B cell (primary cell): Measurements from ENCODE around the gene ZNF689. TPM values are rescaled to one million over a fixed set of nuclear protein-coding genes. Genes with fewer than 3 reads are reported as not detected.
A peak's percentile ranks its signal among the peaks of the same experiment; 100 is the strongest.
"Not testable (repeated sequence)": the region's sequence is repeated elsewhere in the genome, so short reads cannot be mapped to it uniquely, and the experiment has no call there.

Source experiments
- ATAC-seq: fragments of 200-7000 bp; cut with Tn5 transposase; one replicate; pipeline ENCODE4 v1.10.0; 2021; ENCODE audit warnings: low read depth, mild to moderate bottlenecking, moderate number of reproducible peaks, moderate library complexity
- CTCF ChIA-PET: fragments of 350-600 bp; sonication (Branson Sonifier 250); formaldehyde crosslinking; loops from one replicate; lab custom pipeline; 2021; ENCODE audit warnings: antibody characterized with exemption, inconsistent platforms; lab: Charles Lee
- POLR2A ChIA-PET: fragments of 350-600 bp; sonication (Branson Sonifier 250); formaldehyde crosslinking; loops from one replicate; lab custom pipeline; 2021; ENCODE audit warnings: antibody characterized with exemption; lab: Charles Lee
- DNase-seq: peaks from one replicate; pipeline ENCODE4 v3.0.0; 2013
- H2AFZ ChIP-seq: 2 replicates; pipeline ENCODE4 v1.6.1; 2012; ENCODE audit warnings: mild to moderate bottlenecking, low read depth, low read length; ENCODE audit not compliant: insufficient read depth, poor library complexity, severe bottlenecking
- H3K27ac ChIP-seq, 2 donors: 1 replicate in 1 of 2; 2 replicates in 1 of 2; pipeline ENCODE4 v1.5.1; 2012 to 2013; ENCODE audit warnings: low read length in 2 of 2, mild to moderate bottlenecking in 2 of 2, moderate library complexity in 1 of 2
- H3K27me3 ChIP-seq, 4 experiments: fragments of 200-600 bp in 1 of 4; sonication (generic) in 1 of 4; replicated peaks in 1 of 4; 1 replicate in 2 of 4; 2 replicates in 2 of 4; pipeline versions ENCODE4 v1.6.1 to v1.7.0; 2013 to 2016; ENCODE audit warnings: low read length in 3 of 4, mild to moderate bottlenecking in 2 of 4, mixed read lengths in 1 of 4, moderate library complexity in 1 of 4; ENCODE audit not compliant: insufficient read depth in 4 of 4, control insufficient read depth in 3 of 4; ENCODE audit errors: control extremely low read depth in 1 of 4
- H3K36me3 ChIP-seq, 2 experiments: replicated peaks in 1 of 2; 1 replicate in 1 of 2; 2 replicates in 1 of 2; pipeline versions ENCODE4 v1.6.1 to v1.7.1; 2013; ENCODE audit warnings: low read length in 1 of 2; ENCODE audit not compliant: insufficient read depth in 2 of 2, control insufficient read depth in 1 of 2; ENCODE audit errors: control extremely low read depth in 1 of 2, extremely low read depth in 1 of 2
- H3K4me1 ChIP-seq, 2 donors: fragments of 200-600 bp in 1 of 2; sonication (generic) in 1 of 2; 1 replicate in 1 of 2; 2 replicates in 1 of 2; pipeline versions ENCODE4 v1.5.1 to v1.6.1; 2013 to 2017; ENCODE audit warnings: low read length in 2 of 2; ENCODE audit not compliant: control insufficient read depth in 2 of 2, insufficient read depth in 2 of 2
- H3K4me2 ChIP-seq: replicated peaks from 2 replicates; pipeline ENCODE3; 2012; ENCODE audit warnings: mild to moderate bottlenecking, low read depth, low read length; ENCODE audit not compliant: poor library complexity, severe bottlenecking
- H3K4me3 ChIP-seq, 5 experiments: fragments of 200-600 bp in 1 of 5; sonication (generic) in 1 of 5; 1 replicate in 3 of 5; 2 replicates in 2 of 5; pipeline versions ENCODE4 v1.5.1 to v1.7.0; 2011 to 2016; ENCODE audit warnings: low read length in 4 of 5, mild to moderate bottlenecking in 4 of 5, low read depth in 2 of 5, control low read depth in 1 of 5, moderate library complexity in 1 of 5; ENCODE audit not compliant: insufficient read depth in 1 of 5; ENCODE audit errors: control extremely low read depth in 1 of 5, extremely low read depth in 1 of 5
- H3K79me2 ChIP-seq: fragments of 200-600 bp; sonication (generic); one replicate; pipeline ENCODE4 v1.6.0; 2016; ENCODE audit warnings: low read length; ENCODE audit not compliant: control insufficient read depth, insufficient read depth
- H3K9ac ChIP-seq: fragments of 200-600 bp; sonication (generic); 2 replicates; pipeline ENCODE4 v1.6.1; 2017; ENCODE audit warnings: mild to moderate bottlenecking, low read length, moderate library complexity
- H3K9me3 ChIP-seq, 3 donors: one replicate each; pipeline versions ENCODE4 v1.6.1 to v1.7.1; 2013; ENCODE audit warnings: low read length in 2 of 3; ENCODE audit not compliant: control insufficient read depth in 2 of 3, insufficient read depth in 1 of 3; ENCODE audit errors: control extremely low read depth in 1 of 3
- H4K20me1 ChIP-seq: 2 replicates; pipeline ENCODE4 v1.6.0; 2012; ENCODE audit warnings: mild to moderate bottlenecking, low read length; ENCODE audit not compliant: insufficient read depth, control insufficient read depth, poor library complexity, severe bottlenecking
- H3K27ac Mint-ChIP-seq: one replicate; pipeline ENCODE4 v1.8.0; 2021; ENCODE audit warnings: mixed read lengths
- H3K27me3 Mint-ChIP-seq: one replicate; pipeline ENCODE4 v1.8.0; 2021; ENCODE audit warnings: mixed read lengths
- H3K4me1 Mint-ChIP-seq: one replicate; pipeline ENCODE4 v1.8.0; 2021; ENCODE audit warnings: mixed read lengths
- H3K4me3 Mint-ChIP-seq: one replicate; pipeline ENCODE4 v1.8.0; 2021; ENCODE audit warnings: mixed read lengths
- H3K9me3 Mint-ChIP-seq: one replicate; pipeline ENCODE4 v1.8.0; 2022; ENCODE audit warnings: mixed read lengths; ENCODE audit not compliant: insufficient read depth
- CTCF ChIP-seq: fragments of 200-600 bp; IDR thresholded peaks from one replicate; pipeline ENCODE4 v1.8.0; 2022; ENCODE audit warnings: antibody characterized with exemption, mild to moderate bottlenecking
- EZH2 ChIP-seq: IDR thresholded peaks from 2 replicates; pipeline ENCODE4 v1.6.1; 2012; ENCODE audit warnings: borderline replicate concordance, low read depth, mild to moderate bottlenecking, moderate library complexity, low read length; ENCODE audit not compliant: insufficient read depth, poor library complexity, severe bottlenecking
- WGBS: methylation state at CpG from one replicate; pipeline ENCODE4 v1.1.5; 2013; ENCODE audit warnings: missing lambda C conversion rate; ENCODE audit not compliant: insufficient coverage; 5-methylcytosine and 5-hydroxymethylcytosine counted together
- intact Hi-C: fragments of 100-400 bp; cut with micrococcal nuclease; formaldehyde crosslinking; loops from one replicate; pipeline ENCODE4 v1.10.0; 2022
- polyA plus RNA-seq: library from polyadenylated mRNA; depleted of rRNA; stranded (reverse); fragments of >200 nt; gene quantifications from 2 replicates; pipeline ENCODE4 v1.2.3, GENCODE V29; 2012
- total RNA-seq, 2 donors: library from RNA; stranded (reverse); fragments of 120-200 nt in 1 of 2; gene quantifications; 1 replicate in 1 of 2; 2 replicates in 1 of 2; pipeline versions ENCODE4 v1.2.3 to v1.2.4, GENCODE V29; 2013 to 2022

ZNF689 gene
- total and polyA plus RNA-seq, 2 donors (not counting 1 experiment from before 2014, with no cell fraction given) = 8.1 to 12.4 TPM

GRCh38 chr16:30641378-30641982, 31.3 kb upstream of the ZNF689 start:
- H3K27ac ChIP-seq = no peak overlapping the region
- H3K9me3 Mint-ChIP-seq = no peaks in the 10 kb centered on the region
- no peaks in the 10 kb centered on the region for H3K9me3 ChIP-seq
- no peaks in the 10 kb centered on the region for H3K36me3 ChIP-seq
- no peaks in the 10 kb centered on the region for H3K79me2 ChIP-seq
- H3K27me3 ChIP-seq = no peaks in the 10 kb centered on the region
- no peak for ATAC-seq
- no CpG with 5 or more reads among the region's 3 CpGs for WGBS
- no peaks in the 10 kb centered on the region for H3K4me1 Mint-ChIP-seq
- no peak overlapping the region for H3K9ac ChIP-seq
- no peaks in the 10 kb centered on the region for H4K20me1 ChIP-seq
- no peak overlapping the region for H3K4me2 ChIP-seq
- intact Hi-C loops = no loop called here
- DNase-seq = no peak
- H3K4me3 Mint-ChIP-seq = no peak overlapping the region
- H3K4me1 ChIP-seq = no peaks in the 10 kb centered on the region
- H3K27ac Mint-ChIP-seq = no peak overlapping the region
- H3K27me3 Mint-ChIP-seq = no peaks in the 10 kb centered on the region
- H2AFZ ChIP-seq = no peak overlapping the region
- no peak overlapping the region for H3K4me3 ChIP-seq
- CTCF ChIA-PET = interaction anchor here (2.7 kb wide), 1 partner anchor 13 kb away, joined by 16 read pairs; no protein-coding TSS in a partner anchor
- POLR2A ChIA-PET = interaction anchor here (0.6 to 0.8 kb wide), 3 partner anchors 9 to 268 kb away, joined by 3 read pairs; no protein-coding TSS in a partner anchor
- TF ChIP-seq CTCF (no peak), EZH2 (no peak)

- H3K27me3 ChIP-seq = no peaks in the 10 kb centered on the region
- H3K9me3 ChIP-seq = no peaks in the 10 kb centered on the region
- H4K20me1 ChIP-seq = no peaks in the 10 kb centered on the region
- H3K4me2 ChIP-seq = no peak overlapping the region
- Mint-ChIP-seq H3K9me3 (no peaks in the 10 kb centered on the region), H3K4me1 (peaks cover 16% of the 10 kb centered on the region), H3K27ac (no peak overlapping the region), H3K4me3 (no peak overlapping the region), H3K27me3 (no peaks in the 10 kb centered on the region)
- no peak overlapping the region for H3K4me3 ChIP-seq
- no peak overlapping the region for H3K9ac ChIP-seq
- no peak overlapping the region for H3K27ac ChIP-seq
- no CpG with 5 or more reads among the region's 1 CpG for WGBS
- H3K36me3 ChIP-seq = no peaks in the 10 kb centered on the region
- peaks cover 7 to 18% of the 10 kb centered on the region in 2 donors for H3K4me1 ChIP-seq
- H2AFZ ChIP-seq = no peak overlapping the region
- intact Hi-C loops = loop anchor here (10.0 kb wide), 1 partner anchor 543 kb away; the partner anchor contains the start of genes TBX6 and YPEL3
- H3K79me2 ChIP-seq = peaks cover 2% of the 10 kb centered on the region
- TF ChIP-seq CTCF (peak; percentile 36), EZH2 (no peak)
- no peak for ATAC-seq
- ChIA-PET POLR2A (no interaction called here), CTCF (interaction anchor here (1.0 to 2.2 kb wide), 5 partner anchors 9 to 57 kb away, joined by 3 to 9 read pairs (median 4); partner anchors contain the start of gene PRR14)
- peak; percentile 56 for DNase-seq
Measured at GRCh38 chr16:30637944-30638343, 27.8 kb upstream of the ZNF689 start.

GRCh38 chr16:30637139-30637538, 26.9 kb upstream of the ZNF689 start:
- H3K27me3 Mint-ChIP-seq, H3K9me3 ChIP-seq, H3K27ac Mint-ChIP-seq, H3K9me3 Mint-ChIP-seq, H3K27me3 ChIP-seq, DNase-seq, H2AFZ ChIP-seq, H3K4me2 ChIP-seq, H3K9ac ChIP-seq, H3K36me3 ChIP-seq, H3K4me3 ChIP-seq, H3K4me3 Mint-ChIP-seq, H3K79me2 ChIP-seq, ATAC-seq, H3K27ac ChIP-seq, H4K20me1 ChIP-seq: not testable (repeated sequence)
- WGBS = 99% methylated on average over 8 of the region's 10 CpGs
- intact Hi-C loops = loop anchor here (10.0 kb wide), 1 partner anchor 542 kb away; the partner anchor contains the start of genes TBX6 and YPEL3
- peaks cover 7 to 18% of the 10 kb centered on the region in 2 donors for H3K4me1 ChIP-seq
- POLR2A ChIA-PET = interaction anchor here (0.6 to 1.5 kb wide), 3 partner anchors 22 to 586 kb away, joined by 3 to 6 read pairs (median 4); no protein-coding TSS in a partner anchor
- CTCF ChIA-PET = interaction anchor here (0.7 to 2.2 kb wide), 7 partner anchors 8 to 176 kb away, joined by 3 to 9 read pairs (median 4); partner anchors contain the start of gene PRR14
- peaks cover 16% of the 10 kb centered on the region for H3K4me1 Mint-ChIP-seq
